HPDE6-E6E7 (cell line): ENCODE results near the gene CD52.
A peak's percentile ranks its signal among the peaks of the same experiment; 100 is the strongest.
"Not testable (repeated sequence)": the region's sequence is repeated elsewhere in the genome, so short reads cannot be mapped to it uniquely, and the experiment has no call there.

Experiments used
- DNase-seq: peaks from one replicate; pipeline ENCODE4 v3.0.0; 2011; ENCODE audit warnings: missing footprints; ENCODE audit errors: extremely low spot score

CD52 gene

DNA sequence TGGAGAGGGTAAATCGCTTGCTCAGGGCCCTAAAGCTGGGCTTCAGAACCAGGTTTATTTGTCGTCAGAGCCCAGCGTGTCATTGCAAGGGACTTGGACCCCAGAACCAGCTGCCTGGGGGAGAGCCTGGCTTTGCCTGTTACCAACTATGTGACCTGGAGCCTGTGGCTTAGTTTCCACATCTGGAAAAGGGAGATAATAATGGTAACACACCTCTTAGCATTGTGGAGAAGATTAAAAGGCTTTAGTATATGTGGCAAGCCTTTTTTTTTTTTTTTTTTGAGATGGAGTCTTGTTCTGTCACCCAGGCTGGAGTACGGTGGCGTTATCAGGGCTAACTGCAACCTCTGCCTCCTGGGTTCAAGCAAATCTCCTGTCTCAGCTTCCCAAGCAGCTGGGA is 12.5 kb downstream of the CD52 start:
- DNase-seq, result no peak

DNA sequence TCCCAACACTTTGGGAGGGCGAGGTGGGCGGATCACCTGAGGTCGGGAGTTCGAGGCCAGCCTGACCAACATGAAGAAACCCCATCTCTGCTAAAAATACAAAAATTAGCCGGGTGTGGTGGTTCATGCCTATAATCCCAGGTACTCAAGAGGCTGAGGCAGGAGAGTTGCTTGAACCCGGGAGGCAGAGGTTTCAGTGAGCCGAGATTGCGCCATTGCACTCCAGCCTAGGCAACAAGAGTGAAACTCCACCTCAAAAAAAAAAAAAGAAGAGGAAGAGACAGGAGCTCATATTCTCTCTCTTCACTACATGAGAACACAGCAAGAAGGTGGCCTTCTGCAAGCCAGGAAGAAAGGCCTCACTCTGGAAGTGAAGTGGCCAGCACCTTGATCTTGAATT is 15.6 kb downstream of the CD52 start:
- not testable (repeated sequence) for DNase-seq

DNA sequence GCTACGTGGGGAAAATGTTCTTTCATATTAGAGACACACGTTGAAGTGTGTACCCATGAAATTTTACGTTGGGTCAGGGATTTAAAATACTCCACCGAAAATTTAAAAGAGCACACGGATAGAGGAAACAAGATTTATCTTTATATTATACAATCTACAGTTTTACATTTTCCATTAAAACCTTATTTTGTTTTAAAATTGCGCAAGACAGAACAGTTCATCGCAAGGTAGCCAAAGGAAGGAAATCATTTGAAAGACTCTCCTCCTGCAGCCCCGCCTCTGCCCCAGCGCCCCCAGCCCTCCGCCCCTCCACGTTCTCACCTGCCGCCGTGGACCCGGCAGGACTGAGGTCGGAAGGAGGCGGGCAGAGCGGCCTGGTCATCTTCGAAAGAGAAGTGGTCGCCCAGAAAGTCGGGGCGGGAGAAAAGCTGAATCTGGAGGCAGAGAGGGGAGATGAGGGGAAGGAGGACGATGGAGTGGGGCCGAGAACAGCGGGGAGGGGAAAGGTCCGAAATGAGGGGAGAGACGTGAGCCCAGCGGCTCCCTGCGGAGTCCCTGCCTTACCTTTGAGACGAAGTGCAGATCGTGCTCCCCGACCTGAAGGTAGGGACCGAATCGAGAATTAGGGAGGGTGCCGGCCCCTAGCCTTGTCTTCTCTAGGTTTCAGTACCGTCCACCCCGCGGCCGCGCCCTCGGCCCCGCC is 18.2 kb downstream of the CD52 start:
- no peak for DNase-seq

- DNase-seq, result peak; percentile 91
These were observed 18.9 kb downstream of the CD52 start for GRCh38 chr1:26336477-26337205.

- DNase-seq, result no peak
These were observed 19.4 kb downstream of the CD52 start for GRCh38 chr1:26337206-26337535.

- DNase-seq, result no peak
These were observed 19.9 kb downstream of the CD52 start for GRCh38 chr1:26337625-26338024.

DNA sequence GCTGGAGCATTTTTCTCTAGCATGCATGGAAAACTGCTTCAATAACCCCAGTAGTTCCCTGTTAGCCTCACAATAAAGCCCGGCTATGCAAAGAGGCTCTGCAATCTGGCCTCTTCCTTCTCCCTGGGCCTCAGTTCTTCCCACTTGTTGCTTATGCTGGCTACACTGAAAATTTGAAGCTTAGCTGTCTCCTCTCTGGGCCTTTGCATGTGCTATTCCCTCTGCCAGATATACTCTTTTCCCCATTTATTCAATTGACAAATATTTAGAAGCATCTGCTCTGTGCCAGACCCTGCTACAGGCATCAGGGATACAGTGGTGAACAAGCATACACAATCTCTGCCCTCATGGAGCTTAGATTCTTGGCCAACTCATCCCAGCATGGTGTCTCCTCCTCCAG is 20.9 kb downstream of the CD52 start:
- no peak for DNase-seq

DNA sequence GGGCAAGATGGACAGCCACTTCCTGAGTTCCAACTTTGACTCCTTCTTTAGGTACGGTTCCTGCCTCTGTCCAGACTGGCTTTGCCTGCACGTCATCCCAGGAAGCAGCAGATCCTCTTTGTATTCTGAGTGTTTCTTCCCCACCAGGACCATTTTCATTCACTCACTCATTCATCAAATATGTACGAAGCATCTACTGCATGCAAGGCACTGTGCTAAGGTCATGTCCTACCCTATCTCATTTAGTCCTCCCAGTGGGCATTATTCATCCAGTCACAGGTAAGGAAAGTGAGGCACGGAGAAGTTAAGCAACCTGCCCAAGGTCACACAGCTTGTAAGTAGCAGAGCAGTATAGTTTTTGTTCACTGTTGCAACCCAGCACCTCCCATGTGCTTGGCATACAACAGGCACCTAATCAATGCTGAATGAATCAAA is 22.3 kb downstream of the CD52 start:
- no peak for DNase-seq

- DNase-seq, result no peak
These were observed 26.6 kb downstream of the CD52 start for GRCh38 chr1:26344147-26344920.

DNA sequence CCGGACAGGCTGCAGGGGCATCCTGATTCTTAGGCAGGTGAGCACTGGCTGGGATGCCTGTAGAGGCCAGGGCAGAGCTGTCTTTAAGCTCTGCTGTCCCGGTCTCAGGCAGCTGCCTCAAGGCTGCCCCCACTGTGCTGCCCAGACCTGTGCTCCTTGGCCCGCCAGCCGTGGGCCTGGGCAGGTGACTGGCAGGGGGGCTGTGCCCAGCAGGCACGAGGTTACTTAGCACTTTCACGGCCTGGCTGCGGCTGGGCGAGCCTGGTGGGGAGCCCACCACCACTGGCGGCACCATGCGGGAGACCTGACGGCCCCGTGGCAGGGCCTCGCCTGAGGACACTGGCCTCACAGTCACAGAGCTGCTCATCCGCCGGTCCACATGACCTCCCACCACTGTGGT is 28.0 kb downstream of the CD52 start:
- no peak for DNase-seq

GRCh38 chr1:26346274-26347033 is 28.7 kb downstream of the CD52 start:
- no peak for DNase-seq

GRCh38 chr1:26349188-26349876 is 31.6 kb downstream of the CD52 start:
- peak; percentile 44 for DNase-seq

DNA sequence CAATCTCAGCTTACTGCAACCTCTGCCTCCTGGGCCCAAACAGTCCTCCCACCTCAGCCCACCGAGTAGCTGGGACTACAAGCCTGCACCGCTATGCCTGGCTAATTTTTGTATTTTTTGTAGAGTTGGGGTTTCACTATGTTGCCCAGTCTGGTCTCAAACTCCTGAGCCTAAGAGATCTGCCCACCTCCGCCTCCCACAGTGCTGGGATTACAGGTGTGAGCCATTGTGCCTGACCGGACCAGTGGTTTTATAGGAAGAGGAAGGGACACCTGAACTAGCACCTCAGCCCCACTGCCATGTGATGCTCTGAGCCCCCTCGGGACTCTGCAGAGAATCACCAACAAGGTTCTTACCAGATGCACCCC is 32.1 kb downstream of the CD52 start:
- no peak for DNase-seq

DNA sequence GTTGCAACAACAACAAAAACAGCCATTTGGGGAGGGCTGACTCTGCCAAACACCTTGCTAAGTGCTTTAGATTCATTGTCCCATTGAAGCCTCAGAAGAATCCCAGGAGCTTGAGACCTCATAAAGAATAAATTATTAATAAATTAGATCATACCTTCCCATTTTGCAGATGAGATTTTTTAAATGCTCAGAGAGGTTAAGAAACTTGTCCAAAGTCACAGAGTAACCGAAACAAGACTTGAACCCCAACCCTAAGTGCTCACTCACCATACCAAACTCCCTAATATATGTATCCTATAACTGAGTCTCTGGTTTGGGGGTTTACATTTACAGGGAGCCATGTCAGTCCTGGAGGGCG is 32.6 kb downstream of the CD52 start:
- DNase-seq, result no peak

DNA sequence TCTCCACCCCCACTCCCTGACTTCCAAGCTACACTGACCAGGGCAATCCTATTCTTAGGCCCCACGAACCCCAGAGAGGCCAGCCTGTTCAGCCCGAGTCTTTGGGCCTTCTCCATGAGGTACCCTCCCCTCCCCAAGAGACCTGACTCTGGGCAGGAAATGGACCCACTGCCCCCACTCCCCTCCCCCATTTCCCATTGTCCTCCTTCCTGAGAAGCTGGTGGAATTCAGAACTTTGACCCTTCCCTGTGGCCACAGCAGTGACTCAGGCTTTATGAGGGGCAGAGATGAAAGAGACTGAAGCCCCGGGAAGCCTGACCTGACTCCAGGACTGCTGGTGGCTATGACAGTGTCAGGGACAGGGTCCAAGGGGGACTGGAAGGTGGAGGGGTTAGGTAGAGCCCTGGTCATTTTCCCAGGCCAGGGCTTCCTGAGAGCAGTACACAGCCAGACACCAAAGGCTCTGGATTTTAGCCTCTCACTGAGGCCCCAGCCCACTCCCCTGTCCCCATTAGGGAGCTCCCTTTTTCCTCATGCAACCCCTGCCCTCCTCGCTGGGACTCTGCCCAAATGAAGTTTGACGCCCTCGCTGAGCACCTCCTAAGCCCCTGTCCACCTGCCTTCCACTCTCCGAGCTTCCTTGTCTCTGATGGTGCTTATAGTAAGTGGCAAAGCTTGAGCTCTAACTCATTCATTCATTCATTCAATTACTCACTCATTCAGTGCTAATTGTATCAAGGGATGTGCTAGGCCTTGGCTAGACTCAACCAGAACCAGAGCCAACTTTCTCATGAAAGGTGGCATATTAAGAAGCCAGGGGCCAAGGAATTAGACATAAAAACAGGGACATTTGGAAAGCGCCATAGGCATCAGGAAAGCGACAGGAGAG is 33.2 kb downstream of the CD52 start:
- DNase-seq, result no peak

DNA sequence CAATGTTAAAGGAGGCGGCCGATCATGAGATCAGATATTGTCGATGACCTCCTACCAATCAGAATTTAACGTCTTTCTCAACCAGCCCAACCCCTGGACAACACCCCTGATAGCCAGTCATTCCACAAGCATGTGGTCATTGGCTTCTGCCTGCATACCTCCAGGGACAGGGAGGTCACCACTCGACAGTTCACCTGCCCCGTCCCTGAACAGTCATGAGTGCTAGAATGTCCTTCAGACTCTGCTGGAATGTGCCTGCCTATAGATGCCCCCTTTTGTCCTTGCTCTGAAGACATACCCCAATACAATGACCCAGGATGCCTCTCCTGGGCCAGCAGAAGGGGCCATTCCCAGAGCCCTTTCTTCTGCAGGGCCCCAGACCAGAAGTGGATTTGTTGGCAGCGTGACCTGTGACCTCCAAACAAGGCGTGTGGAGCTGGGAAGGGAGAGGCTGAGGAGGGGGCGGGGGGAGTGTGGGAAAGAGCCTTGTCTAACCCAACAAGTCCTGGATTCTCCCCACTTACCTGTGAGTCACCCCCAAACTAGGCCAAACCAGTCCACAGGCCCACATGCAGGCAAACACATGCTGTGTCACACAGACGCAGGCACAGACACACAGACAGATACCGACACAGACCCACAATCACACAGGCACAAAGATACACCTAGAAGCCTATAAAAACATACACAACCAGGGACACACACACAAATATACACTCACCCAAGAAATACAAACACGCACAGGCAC is 34.0 kb downstream of the CD52 start:
- DNase-seq, result peak; percentile 79

DNA sequence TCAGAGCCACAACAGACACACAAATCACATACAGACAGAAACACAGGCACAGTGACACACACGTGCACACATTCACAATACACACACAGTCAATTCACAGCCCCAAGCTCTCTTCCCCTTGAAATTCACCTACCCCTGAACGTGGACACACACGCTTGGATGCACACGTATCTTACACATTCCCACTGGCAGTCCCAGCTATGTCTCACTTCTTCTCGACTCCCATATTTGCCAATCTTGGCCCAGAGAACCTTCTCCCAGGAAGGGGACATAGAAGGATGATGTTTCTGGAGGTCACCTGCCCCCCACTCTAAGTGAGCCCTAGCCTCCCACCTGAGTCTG is 34.6 kb downstream of the CD52 start:
- DNase-seq, result no peak

GRCh38 chr1:26353210-26353859 is 35.6 kb downstream of the CD52 start:
- DNase-seq, result no peak
